ENCODE data around the gene CCDC7. TPM values are rescaled to one million over a fixed set of nuclear protein-coding genes. Genes with fewer than 3 reads are reported as not detected.

The CCDC7 gene
- total RNA-seq, 1 donor from 2014 or later, result 2.3 TPM

DNA sequence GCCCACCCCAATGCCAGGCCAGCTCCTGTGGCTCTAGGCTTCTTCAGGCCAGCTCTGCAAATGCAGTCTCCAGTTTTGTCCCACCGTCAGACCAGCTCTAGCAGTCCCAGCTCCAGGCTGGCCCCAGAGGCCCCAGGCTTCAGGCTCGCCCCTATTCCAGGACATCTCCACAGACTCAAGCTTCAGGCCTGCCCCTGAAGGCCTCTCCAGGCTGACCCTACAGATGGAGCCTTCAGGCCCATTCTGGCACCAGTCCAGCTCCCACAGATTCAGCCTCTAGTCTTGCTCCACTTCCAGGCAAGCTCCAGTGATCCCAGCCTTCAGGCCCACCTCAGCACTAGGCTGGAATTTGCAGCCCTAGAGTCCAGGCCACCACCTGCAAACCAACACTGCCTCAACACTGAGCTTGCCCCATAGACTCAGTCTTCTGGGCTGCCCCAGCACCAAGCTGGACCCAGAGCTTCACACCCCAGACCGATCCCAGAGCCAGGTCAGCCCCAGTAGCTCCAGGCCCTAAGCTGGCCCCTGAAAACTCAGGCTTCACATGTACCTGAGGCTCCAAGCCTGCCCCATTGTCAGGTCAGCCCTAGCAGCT lies 341.8 kb downstream of the CCDC7 start:
- Histone ChIP-seq H3K27ac (ENCODE audit: low read depth, low read length) (no peak overlapping the region), H3K9me3 (ENCODE audit: insufficient read depth, low read depth, low read length) (peaks cover 4% of the 10 kb centered on the region), H3K9ac (ENCODE audit: low read length) (no peak overlapping the region), H2AFZ (ENCODE audit: low read depth, low read length) (no peak overlapping the region), H3K4me3 (ENCODE audit: insufficient read depth, low read depth, low read length) (no peak overlapping the region), H3K36me3 (ENCODE audit: insufficient read depth, low read length) (no peaks in the 10 kb centered on the region), H3K4me1 (ENCODE audit: insufficient read depth, low read length) (no peaks in the 10 kb centered on the region), H3K27me3 (ENCODE audit: insufficient read depth, low read length) (no peaks in the 10 kb centered on the region), H3K4me2 (ENCODE audit: low read length) (no peak overlapping the region), H3K79me2 (ENCODE audit: insufficient read depth, low read length) (no peaks in the 10 kb centered on the region), H4K20me1 (ENCODE audit: insufficient read depth, low read length) (no peaks in the 10 kb centered on the region)
- peaks cover 2% of the 10 kb centered on the region for H3K4me1 Mint-ChIP-seq (ENCODE audit: low read depth, unreplicated experiment)
- no peak overlapping the region for H3K4me3 Mint-ChIP-seq (ENCODE audit: unreplicated experiment)
- no peak overlapping the region for H3K27ac Mint-ChIP-seq (ENCODE audit: unreplicated experiment)
- H3K36me3 Mint-ChIP-seq (ENCODE audit: low read depth, unreplicated experiment), result no peaks in the 10 kb centered on the region
- H3K27me3 Mint-ChIP-seq (ENCODE audit: low read depth, unreplicated experiment), result no peaks in the 10 kb centered on the region
- FAIRE-seq (no peak), DNase-seq (ENCODE audit: low read depth) (no peak)
- no peaks in the 10 kb centered on the region for H3K9me3 Mint-ChIP-seq (ENCODE audit: unreplicated experiment)
- TF ChIP-seq, protein P1, sequence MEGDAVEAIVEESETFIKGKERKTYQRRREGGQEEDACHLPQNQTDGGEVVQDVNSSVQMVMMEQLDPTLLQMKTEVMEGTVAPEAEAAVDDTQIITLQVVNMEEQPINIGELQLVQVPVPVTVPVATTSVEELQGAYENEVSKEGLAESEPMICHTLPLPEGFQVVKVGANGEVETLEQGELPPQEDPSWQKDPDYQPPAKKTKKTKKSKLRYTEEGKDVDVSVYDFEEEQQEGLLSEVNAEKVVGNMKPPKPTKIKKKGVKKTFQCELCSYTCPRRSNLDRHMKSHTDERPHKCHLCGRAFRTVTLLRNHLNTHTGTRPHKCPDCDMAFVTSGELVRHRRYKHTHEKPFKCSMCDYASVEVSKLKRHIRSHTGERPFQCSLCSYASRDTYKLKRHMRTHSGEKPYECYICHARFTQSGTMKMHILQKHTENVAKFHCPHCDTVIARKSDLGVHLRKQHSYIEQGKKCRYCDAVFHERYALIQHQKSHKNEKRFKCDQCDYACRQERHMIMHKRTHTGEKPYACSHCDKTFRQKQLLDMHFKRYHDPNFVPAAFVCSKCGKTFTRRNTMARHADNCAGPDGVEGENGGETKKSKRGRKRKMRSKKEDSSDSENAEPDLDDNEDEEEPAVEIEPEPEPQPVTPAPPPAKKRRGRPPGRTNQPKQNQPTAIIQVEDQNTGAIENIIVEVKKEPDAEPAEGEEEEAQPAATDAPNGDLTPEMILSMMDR (IDR thresholded peaks at IDR 0.05; ENCODE audit: insufficient read depth, low read depth, low read length), result no peak
- TF ChIP-seq EZH2 (IDR thresholded peaks at IDR 0.05; ENCODE audit: insufficient read depth, low read length), result no peak

- no peak for FAIRE-seq
- no peak overlapping the region for H2AFZ ChIP-seq (ENCODE audit: low read depth, low read length)
- peaks cover 4% of the 10 kb centered on the region for H3K9me3 ChIP-seq (ENCODE audit: insufficient read depth, low read depth, low read length)
- H3K4me3 Mint-ChIP-seq (ENCODE audit: unreplicated experiment), result no peak overlapping the region
- peaks cover 2% of the 10 kb centered on the region for H3K4me1 Mint-ChIP-seq (ENCODE audit: low read depth, unreplicated experiment)
- H3K27ac Mint-ChIP-seq (ENCODE audit: unreplicated experiment), result no peak overlapping the region
- no peaks in the 10 kb centered on the region for H3K27me3 Mint-ChIP-seq (ENCODE audit: low read depth, unreplicated experiment)
- no peak overlapping the region for H3K9ac ChIP-seq (ENCODE audit: low read length)
- H3K4me3 ChIP-seq (ENCODE audit: insufficient read depth, low read depth, low read length), result no peak overlapping the region
- H4K20me1 ChIP-seq (ENCODE audit: insufficient read depth, low read length), result no peaks in the 10 kb centered on the region
- no peak overlapping the region for H3K4me2 ChIP-seq (ENCODE audit: low read length)
- no peak for DNase-seq (ENCODE audit: low read depth)
- no peaks in the 10 kb centered on the region for H3K36me3 Mint-ChIP-seq (ENCODE audit: low read depth, unreplicated experiment)
- no peaks in the 10 kb centered on the region for H3K79me2 ChIP-seq (ENCODE audit: insufficient read depth, low read length)
- H3K27ac ChIP-seq (ENCODE audit: low read depth, low read length), result no peak overlapping the region
- no peak for TF ChIP-seq EZH2 (IDR thresholded peaks at IDR 0.05; ENCODE audit: insufficient read depth, low read length)
- TF ChIP-seq, protein P1 (IDR thresholded peaks at IDR 0.05; ENCODE audit: insufficient read depth, low read depth, low read length), result no peak
- H3K4me1 ChIP-seq (ENCODE audit: insufficient read depth, low read length), result no peaks in the 10 kb centered on the region
- H3K36me3 ChIP-seq (ENCODE audit: insufficient read depth, low read length), result no peaks in the 10 kb centered on the region
- H3K9me3 Mint-ChIP-seq (ENCODE audit: unreplicated experiment), result no peaks in the 10 kb centered on the region
- no peaks in the 10 kb centered on the region for H3K27me3 ChIP-seq (ENCODE audit: insufficient read depth, low read length)
Measured at GRCh38 chr10:32788359-32788758, 342.4 kb downstream of the CCDC7 start.

DNA sequence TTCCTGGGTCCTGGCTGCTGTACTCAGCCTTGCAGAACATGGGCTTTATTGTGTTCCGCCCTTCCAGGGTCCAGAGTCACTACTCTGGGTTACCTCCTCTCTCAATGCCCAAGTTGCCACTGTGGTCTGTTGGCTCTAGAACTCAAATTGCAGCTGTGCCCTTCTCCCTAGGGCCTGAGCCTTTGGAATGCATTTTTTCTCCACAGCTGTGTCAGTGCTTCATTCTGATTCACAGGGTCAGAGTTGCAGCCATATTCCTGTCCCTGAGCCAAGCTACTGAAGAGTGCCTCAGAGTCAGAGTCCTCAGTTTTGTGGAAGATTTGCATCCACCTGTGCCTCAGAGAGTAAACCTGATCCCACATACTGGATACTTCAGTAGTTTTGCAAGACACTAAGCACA lies 344.5 kb downstream of the CCDC7 start:
- Mint-ChIP-seq H3K9me3 (ENCODE audit: unreplicated experiment) (no peaks in the 10 kb centered on the region), H3K36me3 (ENCODE audit: low read depth, unreplicated experiment) (no peaks in the 10 kb centered on the region), H3K27ac (ENCODE audit: unreplicated experiment) (no peak overlapping the region), H3K27me3 (ENCODE audit: low read depth, unreplicated experiment) (no peaks in the 10 kb centered on the region), H3K4me1 (ENCODE audit: low read depth, unreplicated experiment) (peaks cover 2% of the 10 kb centered on the region), H3K4me3 (ENCODE audit: unreplicated experiment) (no peak overlapping the region)
- H3K9me3 ChIP-seq (ENCODE audit: insufficient read depth, low read depth, low read length), result peaks cover 4% of the 10 kb centered on the region
- DNase-seq (ENCODE audit: low read depth) (peak; percentile 16), FAIRE-seq (no peak)
- H3K27ac ChIP-seq (ENCODE audit: low read depth, low read length), result no peak overlapping the region
- H3K4me3 ChIP-seq (ENCODE audit: insufficient read depth, low read depth, low read length), result no peak overlapping the region
- no peaks in the 10 kb centered on the region for H4K20me1 ChIP-seq (ENCODE audit: insufficient read depth, low read length)
- no peaks in the 10 kb centered on the region for H3K4me1 ChIP-seq (ENCODE audit: insufficient read depth, low read length)
- H3K36me3 ChIP-seq (ENCODE audit: insufficient read depth, low read length), result no peaks in the 10 kb centered on the region
- H3K9ac ChIP-seq (ENCODE audit: low read length), result no peak overlapping the region
- no peaks in the 10 kb centered on the region for H3K79me2 ChIP-seq (ENCODE audit: insufficient read depth, low read length)
- H3K4me2 ChIP-seq (ENCODE audit: low read length), result no peak overlapping the region
- no peak overlapping the region for H2AFZ ChIP-seq (ENCODE audit: low read depth, low read length)
- no peaks in the 10 kb centered on the region for H3K27me3 ChIP-seq (ENCODE audit: insufficient read depth, low read length)
- TF ChIP-seq, protein P1 (IDR thresholded peaks at IDR 0.05; ENCODE audit: insufficient read depth, low read depth, low read length), result no peak
- no peak for TF ChIP-seq EZH2 (IDR thresholded peaks at IDR 0.05; ENCODE audit: insufficient read depth, low read length)
